GM12878 (cell line): ENCODE measurements around the gene COL4A1. TPM values are rescaled to one million over a fixed set of nuclear protein-coding genes. Genes with fewer than 3 reads are reported as not detected.

Experiments
- ATAC-seq: fragments of 200-7000 bp; cut with Tn5 transposase; 3 replicates; pipeline ENCODE4 v1.9.1; 2020; ENCODE audit warnings: mild to moderate bottlenecking, moderate library complexity
- BruUV-seq: library from RNA; stranded (reverse); fragments of 400-500 nt; replicated peaks from 2 replicates; lab custom pipeline; 2021; lab: Mats Ljungman, UMichigan
- CTCF ChIA-PET: fragments of 300-600 bp; sonication (Branson Sonifier 250); formaldehyde crosslinking; extraction: SDS; loops from one replicate; lab custom pipeline; 2021; ENCODE audit warnings: inconsistent platforms; lab: Yijun Ruan, JAX
- POLR2A ChIA-PET: fragments of 350-600 bp; formaldehyde crosslinking; extraction: SDS; loops from one replicate; lab custom pipeline; 2021; ENCODE audit warnings: inconsistent platforms; lab: Charles Lee
- RAD21 ChIA-PET: fragments of 300-600 bp; sonication (Branson Sonifier 250); formaldehyde crosslinking; loops from one replicate; lab custom pipeline; 2023; ENCODE audit warnings: antibody characterized with exemption; ENCODE audit not compliant: unreplicated experiment; lab: Charles Lee
- SMC1A ChIA-PET: fragments of 300-600 bp; sonication (Branson Sonifier 250); formaldehyde crosslinking; loops from one replicate; lab custom pipeline; 2023; ENCODE audit not compliant: unreplicated experiment, uncharacterized antibody; lab: Charles Lee
- DNase-seq: peaks from one replicate; pipeline ENCODE4 v3.0.0-alpha.2; 2011; ENCODE audit warnings: low read depth, low spot score
- FAIRE-seq: peaks from 3 replicates; lab custom pipeline; 2011; peaks lifted over from hg19 to GRCh38; lab: Jason Lieb, UNC
- H2AFZ ChIP-seq: 2 replicates; pipeline ENCODE4 v1.6.0; 2011; ENCODE audit warnings: low read depth, low read length, control low read depth; ENCODE audit not compliant: control insufficient read depth
- H3K27ac ChIP-seq: 2 replicates; pipeline ENCODE4 v1.5.1; 2011; ENCODE audit warnings: control low read depth; ENCODE audit not compliant: control insufficient read depth, insufficient read depth
- H3K27me3 ChIP-seq, 2 experiments: replicated peaks in 1 of 2; 2 replicates each; pipeline versions ENCODE4 v1.6.0 to v1.6.1; 2011; ENCODE audit warnings: low read length in 1 of 2; ENCODE audit not compliant: control insufficient read depth in 2 of 2, insufficient read depth in 2 of 2
- H3K36me3 ChIP-seq, 2 experiments: 2 replicates each; pipeline ENCODE4 v1.5.1; 2011; ENCODE audit warnings: low read length in 1 of 2; ENCODE audit not compliant: control insufficient read depth in 2 of 2, insufficient read depth in 2 of 2
- H3K4me1 ChIP-seq: 2 replicates; pipeline ENCODE4 v1.6.1; 2011; ENCODE audit warnings: mild to moderate bottlenecking, low read length, moderate library complexity, mixed read lengths; ENCODE audit not compliant: control insufficient read depth, insufficient read depth
- H3K4me2 ChIP-seq: 2 replicates; pipeline ENCODE4 v1.6.0; 2011; ENCODE audit warnings: control low read depth; ENCODE audit not compliant: control insufficient read depth, insufficient read depth
- H3K4me3 ChIP-seq: fragments of 200-600 bp; sonication (generic); 2 replicates; pipeline ENCODE4 v1.5.1; 2016
- H3K79me2 ChIP-seq: 2 replicates; pipeline ENCODE4 v1.6.0; 2011; ENCODE audit warnings: low read length; ENCODE audit not compliant: control insufficient read depth, insufficient read depth
- H3K9ac ChIP-seq: 2 replicates; pipeline ENCODE4 v1.8.0; 2011; ENCODE audit warnings: low read length, control low read depth, mixed read lengths; ENCODE audit not compliant: control insufficient read depth, insufficient read depth
- H3K9me3 ChIP-seq: replicated peaks from 3 replicates; pipeline ENCODE4 v1.5.1; 2011; ENCODE audit warnings: mild to moderate bottlenecking, low read length; ENCODE audit not compliant: control insufficient read depth, insufficient read depth
- H4K20me1 ChIP-seq: 2 replicates; pipeline ENCODE4 v1.6.0; 2011; ENCODE audit not compliant: control insufficient read depth, insufficient read depth
- CEBPB ChIP-seq, 2 experiments: fragments of 150-350 bp in 1 of 2; IDR thresholded peaks; 2 replicates each; pipeline ENCODE4 v1.6.1; 2012 to 2014; ENCODE audit warnings: low read depth in 2 of 2, low read length in 2 of 2, borderline replicate concordance in 1 of 2, inconsistent platforms in 1 of 2
- IRF4 ChIP-seq: IDR thresholded peaks from 2 replicates; pipeline ENCODE4 v1.6.1; 2011; ENCODE audit warnings: low read depth, low read length
- SIX5 ChIP-seq: IDR thresholded peaks from 2 replicates; pipeline ENCODE4 v1.6.1; 2011; ENCODE audit warnings: mild to moderate bottlenecking, low read depth, low read length, moderate library complexity; ENCODE audit not compliant: severe bottlenecking
- SREBF2 ChIP-seq: IDR thresholded peaks from 2 replicates; pipeline ENCODE4 v1.6.1; 2012; ENCODE audit warnings: mild to moderate bottlenecking, low read length
- SUZ12 ChIP-seq: fragments of 200-600 bp; sonication (generic); IDR thresholded peaks from one replicate; pipeline ENCODE4 v1.6.1; 2018; ENCODE audit warnings: antibody characterized with exemption, mild to moderate bottlenecking; ENCODE audit not compliant: unreplicated experiment
- TARDBP ChIP-seq: IDR thresholded peaks from 2 replicates; pipeline ENCODE4 v1.6.1; 2016; ENCODE audit warnings: borderline replicate concordance
- USF1 ChIP-seq: IDR thresholded peaks from 2 replicates; pipeline ENCODE4 v1.6.1; 2011; ENCODE audit warnings: borderline replicate concordance, low read depth, mild to moderate bottlenecking, moderate library complexity, mixed read lengths, low read length; ENCODE audit not compliant: insufficient read depth; ENCODE audit errors: extremely low read length
- ZBED1 ChIP-seq: IDR thresholded peaks from 2 replicates; pipeline ENCODE4 v1.6.1; 2016; ENCODE audit warnings: borderline replicate concordance
- ZNF217 ChIP-seq: fragments of 450-650 bp; IDR thresholded peaks from 2 replicates; pipeline ENCODE4 v1.6.1; 2017; ENCODE audit warnings: antibody characterized with exemption, mild to moderate bottlenecking
- ZNF274 ChIP-seq: IDR thresholded peaks from one replicate; pipeline ENCODE4 v1.8.0; 2011; ENCODE audit not compliant: insufficient read length, insufficient read depth
- WGBS: methylation state at CpG from one replicate; pipeline ENCODE4 v1.1.6; 2016; ENCODE audit warnings: low lambda C conversion rate; ENCODE audit not compliant: insufficient replicate concordance, insufficient coverage; ENCODE audit errors: missing lambda C conversion rate; 5-methylcytosine and 5-hydroxymethylcytosine counted together
- in situ Hi-C: fragments of 300-500 bp; cut with MboI; formaldehyde crosslinking; loops from 9 replicates; pipeline ENCODE4 v1.14.3; 2018; ENCODE audit warnings: mixed read lengths
- intact Hi-C: fragments of 100-400 bp; cut with micrococcal nuclease; formaldehyde crosslinking; loops from one replicate; pipeline ENCODE4 v1.14.2; 2022; ENCODE audit not compliant: unreplicated experiment
- polyA plus RNA-seq, 11 experiments: library from polyadenylated mRNA; depleted of rRNA in 4 of 11; unstranded in 6 of 11; stranded (reverse) in 5 of 11; fragments of >200 nt; fragmentation: Nextera tagmentation in 4 of 11; fragmentation: Illumina TruSeq in 1 of 11; extraction: Ambion mirVana in 4 of 11; extraction: Trizol in 1 of 11; gene quantifications; 1 replicate in 1 of 11; 2 replicates in 10 of 11; pipeline versions ENCODE4 v1.2.1 to v1.2.3, GENCODE V29; 2011 to 2016; ENCODE audit warnings: inconsistent platforms in 2 of 11, missing spikeins in 2 of 11, low read depth in 1 of 11
- total RNA-seq, 4 experiments: library from RNA; depleted of rRNA in 3 of 4; stranded (reverse); fragments of >200 nt in 3 of 4; fragmentation: Illumina TruSeq in 1 of 4; extraction: Trizol in 1 of 4; gene quantifications; 2 replicates each; pipeline versions ENCODE4 v1.2.1 to v1.2.3, GENCODE V29; 2013 to 2021
- TF ChIP-seq, protein P1 (sequence below): fragments of 450-650 bp; IDR thresholded peaks from 2 replicates; pipeline ENCODE4 v1.6.1; 2017; ENCODE audit warnings: antibody characterized with exemption, mild to moderate bottlenecking, moderate library complexity
- TF ChIP-seq, protein P2 (sequence below): IDR thresholded peaks from 2 replicates; pipeline ENCODE4 v1.6.1; 2012; ENCODE audit warnings: low read depth, low read length, improper control_type of control experiment
- TF ChIP-seq, protein P3 (sequence below): fragments of 450-650 bp; IDR thresholded peaks from 2 replicates; pipeline ENCODE4 v1.6.1; 2016; ENCODE audit warnings: mild to moderate bottlenecking, moderate library complexity, borderline replicate concordance

COL4A1 gene
- total and polyA plus RNA-seq, 10 of the 15 experiments (the other 5 are each of a cell fraction or from before 2014, with no cell fraction given), result 0.07 to 0.31 (median 0.13) TPM; not detected in 6

GRCh38 chr13:110305001-110305400 lies 2.0 kb downstream of the COL4A1 start:
- Histone ChIP-seq H3K27me3 (peaks cover 15 to 19% of the 10 kb centered on the region in 2 experiments), H2AFZ (no peak overlapping the region), H3K79me2 (no peaks in the 10 kb centered on the region), H3K4me1 (no peaks in the 10 kb centered on the region), H3K27ac (no peak overlapping the region), H3K36me3 (no peaks in the 10 kb centered on the region), H4K20me1 (no peaks in the 10 kb centered on the region; the same call in 1 of the 2 replicates), H3K4me2 (no peak overlapping the region), H3K4me3 (no peak overlapping the region), H3K9me3 (no peaks in the 10 kb centered on the region; the same call in 2 of the 3 replicates), H3K9ac (no peak overlapping the region)
- no peak for DNase-seq
- SMC1A ChIA-PET, result interaction anchor here (0.7 kb wide), 1 partner anchor 19 kb away, joined by 5 read pairs; no protein-coding TSS in a partner anchor
- in situ Hi-C loops (no loop called here), intact Hi-C loops (no loop called here)
- no TSS peak for BruUV-seq
- CTCF ChIA-PET, result no interaction called here
- RAD21 ChIA-PET, result no interaction called here
- WGBS, result 27% methylated on average over 4 of the region's 4 CpGs
- FAIRE-seq, result no peak
- POLR2A ChIA-PET, result no interaction called here
- ATAC-seq, result no peak
- TF ChIP-seq, protein P1, sequence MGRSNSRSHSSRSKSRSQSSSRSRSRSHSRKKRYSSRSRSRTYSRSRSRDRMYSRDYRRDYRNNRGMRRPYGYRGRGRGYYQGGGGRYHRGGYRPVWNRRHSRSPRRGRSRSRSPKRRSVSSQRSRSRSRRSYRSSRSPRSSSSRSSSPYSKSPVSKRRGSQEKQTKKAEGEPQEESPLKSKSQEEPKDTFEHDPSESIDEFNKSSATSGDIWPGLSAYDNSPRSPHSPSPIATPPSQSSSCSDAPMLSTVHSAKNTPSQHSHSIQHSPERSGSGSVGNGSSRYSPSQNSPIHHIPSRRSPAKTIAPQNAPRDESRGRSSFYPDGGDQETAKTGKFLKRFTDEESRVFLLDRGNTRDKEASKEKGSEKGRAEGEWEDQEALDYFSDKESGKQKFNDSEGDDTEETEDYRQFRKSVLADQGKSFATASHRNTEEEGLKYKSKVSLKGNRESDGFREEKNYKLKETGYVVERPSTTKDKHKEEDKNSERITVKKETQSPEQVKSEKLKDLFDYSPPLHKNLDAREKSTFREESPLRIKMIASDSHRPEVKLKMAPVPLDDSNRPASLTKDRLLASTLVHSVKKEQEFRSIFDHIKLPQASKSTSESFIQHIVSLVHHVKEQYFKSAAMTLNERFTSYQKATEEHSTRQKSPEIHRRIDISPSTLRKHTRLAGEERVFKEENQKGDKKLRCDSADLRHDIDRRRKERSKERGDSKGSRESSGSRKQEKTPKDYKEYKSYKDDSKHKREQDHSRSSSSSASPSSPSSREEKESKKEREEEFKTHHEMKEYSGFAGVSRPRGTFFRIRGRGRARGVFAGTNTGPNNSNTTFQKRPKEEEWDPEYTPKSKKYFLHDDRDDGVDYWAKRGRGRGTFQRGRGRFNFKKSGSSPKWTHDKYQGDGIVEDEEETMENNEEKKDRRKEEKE, result no peak
- no peak for TF ChIP-seq SIX5
- no peak for TF ChIP-seq CEBPB (IDR thresholded peaks at IDR 0.05; ENCODE audit: borderline replicate concordance in 1 of 2, low read depth in 2 of 2, low read length in 2 of 2)
- no peak for TF ChIP-seq ZNF217
- TF ChIP-seq TARDBP, result no peak
- TF ChIP-seq, protein P2, sequence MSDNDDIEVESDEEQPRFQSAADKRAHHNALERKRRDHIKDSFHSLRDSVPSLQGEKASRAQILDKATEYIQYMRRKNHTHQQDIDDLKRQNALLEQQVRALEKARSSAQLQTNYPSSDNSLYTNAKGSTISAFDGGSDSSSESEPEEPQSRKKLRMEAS, result no peak
- no peak for TF ChIP-seq IRF4
- no peak for TF ChIP-seq USF1
- TF ChIP-seq, protein P3, sequence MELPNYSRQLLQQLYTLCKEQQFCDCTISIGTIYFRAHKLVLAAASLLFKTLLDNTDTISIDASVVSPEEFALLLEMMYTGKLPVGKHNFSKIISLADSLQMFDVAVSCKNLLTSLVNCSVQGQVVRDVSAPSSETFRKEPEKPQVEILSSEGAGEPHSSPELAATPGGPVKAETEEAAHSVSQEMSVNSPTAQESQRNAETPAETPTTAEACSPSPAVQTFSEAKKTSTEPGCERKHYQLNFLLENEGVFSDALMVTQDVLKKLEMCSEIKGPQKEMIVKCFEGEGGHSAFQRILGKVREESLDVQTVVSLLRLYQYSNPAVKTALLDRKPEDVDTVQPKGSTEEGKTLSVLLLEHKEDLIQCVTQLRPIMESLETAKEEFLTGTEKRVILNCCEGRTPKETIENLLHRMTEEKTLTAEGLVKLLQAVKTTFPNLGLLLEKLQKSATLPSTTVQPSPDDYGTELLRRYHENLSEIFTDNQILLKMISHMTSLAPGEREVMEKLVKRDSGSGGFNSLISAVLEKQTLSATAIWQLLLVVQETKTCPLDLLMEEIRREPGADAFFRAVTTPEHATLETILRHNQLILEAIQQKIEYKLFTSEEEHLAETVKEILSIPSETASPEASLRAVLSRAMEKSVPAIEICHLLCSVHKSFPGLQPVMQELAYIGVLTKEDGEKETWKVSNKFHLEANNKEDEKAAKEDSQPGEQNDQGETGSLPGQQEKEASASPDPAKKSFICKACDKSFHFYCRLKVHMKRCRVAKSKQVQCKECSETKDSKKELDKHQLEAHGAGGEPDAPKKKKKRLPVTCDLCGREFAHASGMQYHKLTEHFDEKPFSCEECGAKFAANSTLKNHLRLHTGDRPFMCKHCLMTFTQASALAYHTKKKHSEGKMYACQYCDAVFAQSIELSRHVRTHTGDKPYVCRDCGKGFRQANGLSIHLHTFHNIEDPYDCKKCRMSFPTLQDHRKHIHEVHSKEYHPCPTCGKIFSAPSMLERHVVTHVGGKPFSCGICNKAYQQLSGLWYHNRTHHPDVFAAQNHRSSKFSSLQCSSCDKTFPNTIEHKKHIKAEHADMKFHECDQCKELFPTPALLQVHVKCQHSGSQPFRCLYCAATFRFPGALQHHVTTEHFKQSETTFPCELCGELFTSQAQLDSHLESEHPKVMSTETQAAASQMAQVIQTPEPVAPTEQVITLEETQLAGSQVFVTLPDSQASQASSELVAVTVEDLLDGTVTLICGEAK, result no peak
- TF ChIP-seq SREBF2, result no peak
- TF ChIP-seq SUZ12, result no peak
- TF ChIP-seq ZNF274, result no peak
- no peak for TF ChIP-seq ZBED1
